GDM1 (cell line): ENCODE data around the gene RAPSN.

Source experiments
- DNase-seq: peaks from one replicate; lab custom pipeline; 2025; lab: John Stamatoyannopoulos, UW

The RAPSN gene

DNA sequence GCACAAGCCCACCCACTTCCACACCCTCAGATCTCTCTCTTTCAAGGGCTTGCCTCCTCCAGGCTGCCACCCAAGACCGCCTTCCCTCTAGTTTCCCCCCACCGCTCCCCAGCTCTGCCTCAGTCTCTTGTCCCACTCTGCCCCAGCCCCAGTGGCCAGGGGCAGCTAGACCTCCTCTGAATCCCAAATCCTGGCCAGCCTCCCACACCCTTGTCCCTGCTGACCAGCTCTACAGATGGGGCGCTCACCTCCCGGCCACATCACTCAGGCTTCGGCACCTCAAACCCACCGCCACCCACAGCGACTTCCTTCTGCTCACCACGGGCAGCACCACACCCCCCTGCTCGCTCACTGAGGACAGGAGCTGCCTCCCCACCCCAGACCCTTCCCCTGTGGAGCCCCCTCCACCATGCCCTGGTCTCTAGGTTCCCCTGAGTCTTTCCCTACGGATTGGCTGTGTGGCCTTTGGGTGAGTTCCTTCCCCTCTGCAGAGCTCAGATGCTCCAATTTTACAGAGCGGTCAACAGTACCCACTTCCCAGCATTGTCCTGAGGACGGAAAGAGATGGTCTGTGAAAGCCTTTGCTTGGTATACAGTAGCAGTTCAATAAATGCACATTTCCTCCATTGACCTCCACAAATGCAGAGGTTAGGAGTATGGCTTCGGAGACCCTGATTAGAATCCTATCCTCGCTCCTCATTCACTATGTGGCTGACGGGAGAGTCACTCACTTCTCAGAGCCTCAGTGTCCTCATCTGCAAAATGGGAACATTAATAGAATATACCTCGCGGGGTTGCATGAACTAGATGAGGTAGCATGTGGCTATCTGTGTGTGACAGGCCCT lies 59.1 kb downstream of the RAPSN start:
- DNase-seq, result no peak

GRCh38 chr11:47388697-47389576 lies 60.0 kb downstream of the RAPSN start:
- DNase-seq, result no peak

- no peak for DNase-seq
Measured at GRCh38 chr11:47387944-47388696, 60.8 kb downstream of the RAPSN start.
